Inferior parietal cortex (tissue), 1 donor: ENCODE results near the gene IL13RA1.
A peak's percentile ranks its signal among the peaks of the same experiment; 100 is the strongest.
"Not testable (repeated sequence)": the region's sequence is repeated elsewhere in the genome, so short reads cannot be mapped to it uniquely, and the experiment has no call there.

ENCODE experiments used
- DNase-seq: peaks from one replicate; pipeline ENCODE4 v3.0.0-alpha.2; 2016; ENCODE audit errors: extremely low spot score

Gene IL13RA1

DNA sequence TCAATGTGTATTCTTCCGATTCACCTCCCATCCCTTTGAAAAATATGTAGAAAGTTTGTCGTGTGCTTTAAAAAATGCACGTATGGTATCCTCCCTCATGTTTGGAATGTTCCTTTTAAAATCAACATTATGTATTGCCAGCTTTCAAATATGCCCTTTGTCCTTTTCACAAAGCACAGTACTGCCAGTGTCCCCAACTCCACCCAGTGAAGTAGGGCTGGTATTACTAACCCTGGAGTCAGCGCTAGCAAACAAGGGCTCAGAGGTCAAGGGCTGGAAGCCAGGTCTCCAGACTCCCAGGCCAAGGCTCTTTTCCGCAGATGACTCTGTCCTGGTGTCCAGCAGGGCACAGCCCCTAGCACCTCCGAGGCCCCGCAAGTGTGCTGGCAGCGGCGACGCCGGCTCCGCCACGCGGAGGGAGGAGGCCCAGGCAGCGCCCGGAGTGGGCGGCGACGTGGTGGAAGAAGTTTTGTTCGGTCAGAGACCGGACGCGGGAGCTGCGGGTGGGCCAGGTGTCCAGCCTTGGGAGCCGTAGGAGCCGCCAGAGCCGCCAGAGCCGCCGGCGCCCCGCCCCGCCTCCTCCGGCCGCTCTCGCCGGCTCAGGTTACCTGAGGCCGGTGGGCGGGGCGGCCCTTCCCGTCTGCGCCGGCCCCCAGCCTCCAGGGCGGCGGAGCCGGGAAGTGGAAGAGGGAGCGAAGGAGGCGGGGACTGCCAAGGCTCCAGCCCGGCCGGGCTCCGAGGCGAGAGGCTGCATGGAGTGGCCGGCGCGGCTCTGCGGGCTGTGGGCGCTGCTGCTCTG lies at the start of gene IL13RA1:
IL13RA1 (plus strand) TSS at position 720 of the 799 bp plus-strand sequence; CDS start at position 753, 33 bp downstream.
- peak; percentile 13 for DNase-seq

DNA sequence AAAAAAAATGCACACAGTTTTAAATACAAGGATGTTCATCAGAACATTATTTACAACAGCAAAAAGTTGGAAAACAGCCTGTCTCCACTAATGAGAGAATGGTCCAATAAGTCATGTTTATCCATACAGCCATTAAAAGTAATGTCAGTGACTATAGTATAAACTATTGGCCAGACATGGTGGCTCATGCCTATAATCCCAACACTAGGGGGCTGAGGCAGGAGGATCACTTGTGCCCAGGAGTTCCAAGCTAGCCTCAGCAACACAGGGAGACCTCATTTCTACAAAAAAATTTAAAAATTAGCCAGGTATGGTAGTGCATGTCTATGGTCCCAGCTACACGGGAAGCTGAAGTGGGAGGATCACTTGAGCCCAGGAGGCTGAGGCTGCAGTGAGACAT lies 48.1 kb upstream of the IL13RA1 start:
- no peak for DNase-seq

DNA sequence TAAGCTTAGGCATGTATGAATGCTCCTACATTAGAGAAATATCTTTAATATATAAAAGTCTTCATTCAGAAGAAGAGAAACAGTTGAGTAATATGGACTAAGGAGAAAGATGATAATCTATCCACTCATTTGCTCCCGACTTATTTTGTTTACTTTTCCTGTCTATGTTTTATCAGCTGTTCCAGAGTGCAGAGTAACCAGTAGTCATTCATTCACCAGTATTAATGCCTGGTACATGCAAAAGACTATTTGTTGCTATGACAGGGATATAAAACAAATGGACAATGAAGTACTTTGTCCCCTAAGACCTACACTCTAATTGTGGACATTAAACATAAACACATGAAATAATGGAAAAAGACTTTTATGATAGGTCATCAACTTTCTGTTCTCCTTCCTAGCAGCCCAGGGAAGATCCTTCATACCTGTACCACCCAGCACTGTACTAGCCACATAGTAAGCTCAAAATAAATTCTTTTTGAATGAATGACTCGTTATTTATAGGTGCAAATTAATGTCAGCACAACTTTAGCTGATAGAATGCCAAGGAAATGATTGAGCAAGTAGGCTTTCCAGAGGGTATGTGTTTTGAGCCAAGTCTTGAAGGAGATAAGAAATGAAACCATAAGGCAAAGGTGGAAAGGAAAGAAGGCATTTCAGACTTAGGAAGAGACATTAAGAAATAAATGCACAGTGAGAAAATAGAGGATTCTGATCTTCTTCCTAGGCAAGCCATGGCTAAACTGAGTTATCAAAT lies 45.0 kb upstream of the IL13RA1 start:
- no peak for DNase-seq

DNA sequence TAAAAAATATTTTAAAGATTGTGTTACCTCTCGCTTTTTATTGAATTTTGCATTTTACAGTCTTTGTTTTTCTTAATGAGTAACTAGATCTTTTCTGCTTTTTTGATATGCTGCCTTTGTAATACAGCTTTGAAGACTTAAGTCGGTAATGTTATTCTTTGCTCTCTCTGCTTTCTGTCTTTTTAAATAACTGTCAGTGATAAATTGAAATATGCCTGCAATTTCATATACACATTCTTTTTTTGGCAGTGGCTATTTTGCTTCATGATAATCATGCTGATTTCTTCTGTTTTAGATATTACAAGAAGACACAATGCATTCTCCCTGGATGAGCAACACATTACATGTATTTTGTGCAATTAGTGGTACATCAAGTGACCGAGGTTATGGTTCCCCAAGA lies 42.0 kb upstream of the IL13RA1 start:
- no peak for DNase-seq

DNA sequence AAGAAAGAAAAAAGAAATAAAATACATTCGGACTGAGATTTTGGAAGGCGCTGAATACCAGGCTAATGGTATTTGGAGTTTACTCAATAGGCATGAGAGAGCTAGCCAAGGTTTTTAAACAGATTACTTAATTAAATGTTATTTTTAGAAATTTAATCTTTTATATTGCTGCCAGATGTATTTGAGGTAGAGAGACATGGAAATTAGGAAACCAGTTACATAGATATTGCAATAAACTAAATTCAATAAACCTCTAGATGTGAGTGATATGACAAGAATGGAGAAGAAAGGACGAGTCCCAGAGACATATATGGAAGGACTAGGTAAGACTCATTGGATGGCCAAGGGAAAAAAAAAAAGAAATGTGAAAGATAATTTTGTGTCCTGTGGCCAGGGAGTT lies 38.5 kb upstream of the IL13RA1 start:
- DNase-seq = no peak

DNA sequence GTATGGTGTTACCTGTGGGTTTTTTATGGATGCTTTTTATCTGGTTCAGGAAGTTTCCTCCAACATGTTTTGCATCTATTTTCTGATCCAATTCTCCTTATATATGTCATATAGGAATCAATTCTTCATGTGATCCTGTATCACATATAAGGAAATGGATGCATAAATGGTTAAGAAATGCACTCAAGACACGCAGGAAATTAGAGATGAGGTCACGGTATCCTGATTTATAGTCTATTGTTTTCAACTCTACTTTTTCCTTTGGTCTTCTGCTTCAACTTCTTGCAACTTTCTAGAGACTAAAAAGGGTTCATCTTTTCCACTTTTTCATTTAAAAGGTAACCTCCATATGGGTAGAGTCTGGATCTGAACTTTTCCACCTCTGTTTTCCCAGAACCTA lies 33.6 kb upstream of the IL13RA1 start:
- no peak for DNase-seq

DNA sequence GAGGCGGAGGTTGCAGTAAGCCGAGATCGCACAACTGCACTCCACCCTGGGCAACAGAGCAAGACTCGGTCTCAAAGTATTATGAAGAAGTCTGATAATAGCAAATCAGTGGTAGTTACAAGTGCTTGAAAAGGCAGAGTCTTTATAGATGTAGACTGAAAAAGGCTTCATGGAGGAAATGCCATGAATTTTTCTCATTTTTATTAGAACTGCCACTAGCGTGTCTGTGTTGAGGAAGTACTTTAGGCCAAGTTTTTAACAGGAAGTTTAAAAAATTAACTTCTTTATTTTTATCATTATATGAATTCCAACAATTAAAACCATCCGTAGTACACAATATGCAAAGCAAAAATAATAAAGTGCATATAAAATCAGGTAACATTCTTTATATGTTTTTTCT lies 32.8 kb upstream of the IL13RA1 start:
- no peak for DNase-seq

DNA sequence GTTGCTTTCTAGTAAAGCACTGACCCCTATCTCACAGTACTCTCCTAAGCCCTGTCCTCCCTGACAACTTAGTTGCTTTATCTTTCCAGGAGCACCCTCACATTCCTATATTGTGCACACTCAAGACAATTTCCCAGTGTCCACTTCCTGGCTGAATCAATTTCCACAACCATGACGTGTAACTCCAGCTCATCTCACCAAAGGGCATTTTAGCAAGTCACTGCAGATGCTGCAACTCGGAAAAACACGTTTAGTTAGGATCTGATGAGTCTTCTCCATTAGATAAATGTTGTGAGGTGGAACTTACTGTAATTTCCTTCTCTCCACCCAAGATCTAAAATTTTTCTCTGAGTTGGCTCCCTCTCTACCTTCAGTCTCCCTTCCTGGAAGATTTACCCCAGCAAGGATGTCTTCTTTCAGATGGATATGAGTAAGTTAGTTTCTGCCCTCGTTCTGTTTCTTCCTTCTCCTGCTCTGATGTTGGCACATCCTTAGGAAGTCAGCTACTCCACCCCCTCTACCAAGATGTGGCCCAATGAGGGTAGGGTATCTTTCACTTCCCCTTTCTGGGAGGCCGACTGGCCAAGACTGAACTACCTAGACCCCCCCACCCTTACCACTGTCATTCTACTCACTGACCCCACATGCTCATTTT lies 28.8 kb upstream of the IL13RA1 start:
- no peak for DNase-seq

DNA sequence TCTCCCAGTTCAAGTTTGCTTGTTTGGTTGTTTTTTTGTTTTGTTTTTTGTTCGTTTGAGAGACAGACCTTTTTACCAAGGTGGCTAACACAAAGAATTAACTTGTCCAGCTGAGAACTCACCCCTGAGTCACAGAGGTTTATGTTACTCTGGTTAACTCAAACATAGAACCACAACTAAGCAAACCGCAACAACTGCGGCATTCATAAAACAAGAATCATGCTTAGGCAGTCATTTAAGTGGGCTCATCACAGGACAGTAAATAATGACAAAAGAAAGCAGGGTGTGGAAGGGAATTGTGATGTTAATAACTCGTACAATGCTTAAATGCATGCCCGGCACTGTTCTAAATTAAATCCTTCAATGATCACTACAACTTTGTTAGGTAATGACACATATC lies 24.7 kb upstream of the IL13RA1 start:
- DNase-seq = no peak

DNA sequence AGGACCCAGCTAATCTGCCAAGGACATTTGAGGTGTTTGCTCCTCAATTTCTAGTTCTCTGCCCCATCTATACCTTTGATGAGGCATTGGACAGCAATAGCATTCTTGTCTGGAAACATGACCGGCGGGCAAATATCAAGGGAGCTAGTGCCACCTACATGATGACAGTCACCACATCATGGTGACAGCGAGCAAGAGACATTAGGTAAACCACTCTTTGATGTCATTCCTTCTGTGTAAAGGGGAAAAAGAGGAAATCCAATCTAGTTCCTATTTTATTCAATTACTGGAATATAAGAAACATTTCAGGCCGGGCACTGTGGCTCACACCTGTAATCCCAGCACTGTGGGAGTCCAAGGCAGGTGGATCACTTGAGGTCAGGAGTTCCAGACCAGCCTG lies 20.7 kb upstream of the IL13RA1 start:
- DNase-seq = no peak

DNA sequence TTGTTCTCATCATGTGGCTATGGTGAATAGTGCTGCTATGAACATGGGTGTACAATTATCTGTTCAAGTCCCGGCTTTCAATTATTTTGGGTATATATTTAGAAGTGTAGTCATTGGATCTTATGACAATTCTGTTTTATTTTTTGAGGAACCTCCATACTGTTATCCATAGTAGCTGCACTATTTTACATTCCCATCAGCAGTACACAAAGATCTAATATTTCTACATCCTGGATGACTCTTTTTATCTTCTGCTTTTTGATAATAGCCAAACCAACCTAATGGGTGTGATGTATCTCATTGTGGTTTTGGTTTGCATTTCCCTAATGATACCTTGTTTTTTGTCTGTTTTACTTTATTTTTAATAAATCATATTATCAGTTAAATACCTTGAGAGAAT lies 12.9 kb upstream of the IL13RA1 start:
- no peak for DNase-seq

DNA sequence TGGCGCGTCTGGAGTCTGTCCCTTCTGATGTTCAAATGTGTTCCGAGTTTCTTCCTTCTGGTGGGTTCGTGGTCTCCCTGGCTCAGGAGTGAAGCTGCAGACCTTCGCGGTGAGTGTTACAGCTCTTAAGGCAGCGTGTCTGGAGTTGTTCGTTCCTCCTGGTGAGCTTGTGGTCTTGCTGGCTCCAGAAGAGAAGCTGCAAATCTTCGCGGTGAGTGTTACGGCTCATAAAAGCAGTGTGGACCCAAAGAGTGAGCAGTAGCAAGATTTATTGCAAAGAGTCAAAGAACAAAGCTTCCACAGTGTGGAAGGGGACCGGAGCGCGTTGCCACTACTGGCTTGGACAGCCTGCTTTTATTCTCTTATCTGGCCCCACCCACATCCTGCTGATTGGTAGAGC lies 11.5 kb upstream of the IL13RA1 start:
- DNase-seq = not testable (repeated sequence)

DNA sequence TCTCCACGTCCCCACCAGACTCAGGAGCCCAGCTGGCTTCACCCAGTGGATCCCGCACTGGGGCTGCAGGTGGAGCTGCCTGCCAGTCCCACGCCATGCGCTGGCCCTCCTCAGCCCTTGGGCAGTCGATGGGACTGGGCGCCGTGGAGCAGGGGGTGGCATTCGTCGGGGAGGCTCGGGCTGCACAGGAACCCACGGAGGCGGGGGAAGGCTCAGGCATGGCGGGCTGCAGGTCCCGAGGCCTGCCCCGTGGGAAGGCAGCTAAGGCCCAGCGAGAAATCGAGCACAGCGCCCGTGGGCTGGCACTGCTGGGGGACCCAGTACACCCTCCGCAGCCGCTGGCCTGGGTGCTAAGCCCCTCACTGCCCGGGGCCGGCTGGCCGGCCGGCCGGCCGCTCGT lies 10.6 kb upstream of the IL13RA1 start:
- DNase-seq = not testable (repeated sequence)

DNA sequence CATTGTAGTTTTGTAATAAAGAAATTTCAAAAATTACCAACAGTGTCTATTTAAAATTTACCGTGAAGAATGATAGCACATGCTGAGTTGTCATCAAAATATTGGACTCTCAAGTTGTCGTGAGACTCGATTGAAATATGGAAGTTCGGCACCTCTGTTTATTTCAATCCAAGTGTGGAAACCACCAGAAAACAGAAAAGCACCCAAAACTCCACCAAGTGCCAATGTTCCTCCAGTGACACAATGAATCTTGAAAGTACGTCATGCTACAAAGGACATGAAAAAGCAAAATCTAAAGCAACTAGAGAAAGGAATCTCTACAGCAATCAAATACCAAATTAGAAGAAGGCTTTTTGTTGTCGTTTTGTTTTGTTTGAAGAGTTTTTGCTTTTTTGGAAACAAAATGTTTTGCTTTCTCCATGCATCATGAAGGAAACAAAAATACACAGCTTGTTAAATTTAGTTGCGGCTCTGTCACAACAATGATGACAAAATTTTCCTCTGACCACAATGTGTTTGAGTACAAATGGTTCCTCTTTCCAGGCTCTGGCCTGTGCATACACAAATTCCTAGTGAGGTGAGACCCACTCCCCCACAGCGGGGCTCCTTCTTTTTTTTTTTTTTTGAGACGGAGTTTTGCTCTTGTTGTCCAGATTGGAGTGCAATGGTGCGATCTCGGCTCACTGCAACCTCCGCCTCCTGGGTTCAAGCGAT lies 9.6 kb upstream of the IL13RA1 start:
- no peak for DNase-seq

DNA sequence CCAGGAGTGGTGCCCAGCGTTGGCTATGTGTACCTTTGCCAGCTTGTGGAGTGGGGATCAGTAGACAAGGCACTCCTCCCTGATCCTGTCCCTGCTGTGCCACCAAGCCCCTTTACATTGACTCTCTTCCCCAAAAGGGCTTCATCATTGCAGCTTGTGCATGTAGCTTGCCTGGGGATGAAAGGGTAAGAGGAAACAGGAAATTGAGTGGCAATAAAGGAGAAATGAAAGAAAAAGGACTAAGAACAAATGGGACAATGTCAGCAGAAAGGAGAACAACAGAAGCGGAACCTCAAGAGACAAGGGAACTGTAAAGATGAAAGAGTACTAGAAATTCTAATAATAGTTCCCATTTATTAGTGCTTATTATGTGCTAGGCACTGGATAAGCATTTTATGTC lies 8.7 kb upstream of the IL13RA1 start:
- no peak for DNase-seq

DNA sequence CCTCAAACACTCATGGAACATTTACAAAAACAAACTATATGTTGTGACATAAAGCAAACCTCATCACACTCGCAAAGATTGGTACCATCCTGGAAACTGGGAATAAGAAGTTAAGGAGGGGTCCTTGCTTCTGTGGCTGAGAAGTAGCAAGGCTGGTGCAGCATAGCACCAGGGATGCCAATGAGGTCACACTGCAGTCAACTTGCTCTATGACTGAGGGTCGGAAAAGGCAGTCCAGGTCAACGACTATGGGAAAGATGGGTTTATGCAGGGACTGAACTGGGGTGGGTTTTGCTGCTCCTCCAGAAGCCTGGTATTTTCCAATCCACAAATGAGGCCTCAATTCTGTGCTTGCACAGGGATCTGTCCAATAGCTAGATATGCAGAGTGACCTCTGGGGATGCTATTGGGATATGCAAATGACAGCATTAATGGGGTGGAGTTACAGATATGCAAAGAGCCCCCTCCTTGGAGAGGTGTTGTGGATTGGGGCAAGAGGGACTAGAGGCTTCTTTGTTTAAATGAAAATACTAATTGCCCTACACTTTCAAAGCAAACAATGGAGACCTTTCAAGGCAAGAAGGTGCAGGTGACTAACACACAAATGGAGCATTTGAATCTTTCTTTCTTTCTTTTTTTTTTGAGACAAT lies 7.2 kb upstream of the IL13RA1 start:
- no peak for DNase-seq

DNA sequence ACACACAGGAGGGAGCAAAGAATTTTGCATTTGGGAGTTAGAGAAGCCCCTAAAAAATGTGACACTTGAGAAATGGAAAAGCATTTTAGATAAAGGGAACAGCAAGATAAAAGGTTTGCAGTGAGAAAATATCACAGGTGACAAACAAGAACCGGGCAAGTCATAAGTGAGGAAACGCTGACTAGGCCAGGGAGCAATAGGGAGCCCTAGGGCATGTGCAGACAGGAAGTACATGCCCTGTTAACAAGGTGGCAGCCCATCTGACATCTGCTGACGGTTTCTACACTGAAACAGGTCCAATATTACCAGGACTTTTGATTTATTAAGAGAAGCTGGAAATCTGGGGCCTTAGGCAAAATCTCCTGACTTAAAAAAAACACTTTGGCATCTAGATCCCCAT lies 4.0 kb upstream of the IL13RA1 start:
- no peak for DNase-seq

DNA sequence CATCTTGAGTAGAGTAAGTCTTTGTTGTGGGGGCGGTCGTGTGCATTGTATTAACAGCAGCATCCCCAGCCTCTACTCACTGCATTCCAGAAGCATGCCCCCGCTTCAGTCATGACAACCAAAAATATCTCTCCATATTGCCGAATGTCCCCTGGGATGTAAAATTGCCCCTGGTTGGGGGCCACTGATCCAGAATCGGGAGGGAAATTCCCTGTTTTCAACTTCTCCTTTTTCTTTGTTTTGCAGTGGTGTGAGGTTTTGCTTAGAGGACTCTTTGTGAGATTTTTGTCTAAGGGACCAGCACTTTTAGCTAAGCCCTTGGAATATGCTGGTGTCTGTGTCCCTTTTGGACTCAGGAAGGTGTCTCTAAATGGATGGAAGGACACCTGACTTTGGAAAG lies 3.0 kb upstream of the IL13RA1 start:
- no peak for DNase-seq

DNA sequence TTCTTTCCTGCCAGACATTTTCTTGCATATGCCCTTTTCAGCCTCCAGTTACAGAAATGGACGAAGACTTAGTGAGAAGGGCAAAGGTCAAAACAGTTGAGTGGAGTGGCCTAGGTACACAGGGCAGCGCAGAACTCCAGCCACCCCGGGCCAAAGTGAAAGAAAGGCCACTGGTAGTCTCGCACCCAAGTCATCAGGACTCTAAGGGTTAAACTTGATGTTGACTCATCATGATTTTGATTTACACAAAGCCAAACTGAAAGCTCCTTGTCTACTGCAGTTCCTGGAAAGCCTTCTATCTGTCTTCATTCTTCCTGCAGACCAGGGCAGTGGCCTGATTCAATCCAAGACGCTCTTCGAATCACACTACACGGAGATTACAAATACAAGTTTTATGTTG lies 2.6 kb upstream of the IL13RA1 start:
- no peak for DNase-seq

DNA sequence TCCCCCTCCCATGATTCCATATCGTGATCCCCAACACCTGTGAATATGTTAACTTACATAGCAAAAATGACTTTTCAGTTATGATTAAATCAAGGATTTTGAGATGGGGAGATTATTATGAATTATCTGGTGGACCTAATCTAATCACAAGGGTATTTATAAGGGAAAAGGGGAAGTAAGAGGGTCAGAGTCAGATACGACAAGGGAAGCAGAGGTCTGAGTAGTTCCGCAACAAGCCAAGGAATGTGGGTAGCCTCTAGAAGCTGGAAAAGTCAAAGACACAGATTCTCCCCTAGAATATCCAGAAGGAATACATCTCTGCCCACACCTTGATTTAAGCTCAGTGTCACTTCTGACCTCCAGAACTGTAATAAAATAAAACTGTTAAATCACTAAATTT lies 1.0 kb upstream of the IL13RA1 start:
- DNase-seq = no peak

DNA sequence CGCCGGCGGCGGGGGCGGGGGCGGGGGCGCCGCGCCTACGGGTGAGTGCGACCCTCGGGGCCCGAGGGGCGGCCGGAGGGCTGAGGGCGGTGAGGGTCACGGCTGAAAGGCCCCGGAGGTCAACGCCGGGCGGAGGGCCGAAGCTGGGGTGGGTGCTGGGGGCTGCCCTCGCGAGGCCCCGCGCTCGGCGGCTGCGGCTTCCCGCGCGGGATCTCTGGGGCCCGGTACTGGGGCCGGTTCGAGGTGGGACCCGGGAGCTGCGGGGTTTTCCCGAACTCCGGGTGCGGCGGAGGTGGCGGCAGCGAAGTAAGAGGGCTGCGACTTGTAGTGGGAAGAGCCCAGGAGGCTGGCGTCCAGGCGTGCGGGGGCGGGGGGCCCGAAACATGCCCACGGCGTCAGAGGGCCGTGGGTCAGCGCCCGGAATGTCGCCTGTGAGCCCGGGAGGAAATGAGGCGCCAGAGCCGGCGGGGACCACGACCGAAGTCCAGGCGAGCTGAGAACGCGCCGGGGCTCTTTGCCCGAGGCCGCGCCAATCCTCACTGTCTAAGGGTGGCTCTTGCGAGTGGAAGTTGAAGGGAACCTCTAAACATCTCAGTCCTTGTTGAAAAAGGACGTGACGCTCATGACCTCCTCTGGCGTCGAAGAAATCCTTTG lies 407 bp downstream of the IL13RA1 start:
- no peak for DNase-seq
